GM19372 (cell line): ENCODE results near the gene NR2E1.

ENCODE experiments used
- ATAC-seq: cut with Tn5 transposase; IDR thresholded peaks from one replicate; pipeline ENCODE4 v1.9.1; 2021; ENCODE audit warnings: mild to moderate bottlenecking, low read depth, moderate library complexity; ENCODE audit not compliant: unreplicated experiment

Gene NR2E1

DNA sequence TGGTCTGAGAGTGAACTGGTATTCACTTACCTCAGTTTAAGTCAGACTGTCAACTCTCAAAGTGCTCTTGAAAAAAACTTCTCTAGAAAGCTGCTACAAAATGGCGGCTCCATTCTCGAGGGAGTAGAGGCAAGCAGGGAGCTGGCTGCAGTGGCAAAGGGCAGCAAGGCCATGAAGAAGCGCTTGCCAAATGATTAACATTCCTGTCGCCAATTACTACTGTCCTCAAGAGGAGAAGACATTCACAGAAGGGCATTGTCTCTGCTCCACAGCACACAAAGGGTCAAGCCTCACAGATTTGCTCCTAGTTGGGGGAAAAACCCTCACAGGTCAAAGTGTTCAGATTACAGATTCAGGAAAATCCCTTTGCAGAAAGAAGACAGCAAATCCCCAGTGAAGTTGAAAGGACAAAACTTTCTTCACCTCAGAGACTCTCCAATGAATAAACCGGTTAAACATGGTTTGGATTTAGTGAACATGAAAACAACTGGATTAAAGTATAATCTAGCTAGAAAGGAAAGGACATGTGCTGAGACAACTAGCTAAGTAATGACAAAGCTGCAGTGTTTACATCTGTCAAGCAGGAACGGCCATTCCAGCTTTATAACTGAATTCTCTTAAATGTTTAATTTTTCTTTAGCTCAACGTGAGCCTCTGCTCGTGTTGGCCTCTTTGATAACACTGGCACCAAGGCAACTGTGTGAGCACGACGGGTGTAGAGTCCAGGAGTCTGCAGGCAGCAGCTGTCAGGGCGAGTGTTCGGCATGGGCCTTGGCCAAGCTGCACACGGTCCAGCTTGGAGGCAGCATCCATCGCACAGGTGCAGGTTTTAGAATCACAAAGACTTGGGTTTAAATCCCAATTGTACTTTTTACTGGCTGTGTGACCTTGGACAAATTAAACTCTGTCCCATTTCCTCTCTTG, 37.6 kb downstream of the NR2E1 start:
- ATAC-seq = no peak

DNA sequence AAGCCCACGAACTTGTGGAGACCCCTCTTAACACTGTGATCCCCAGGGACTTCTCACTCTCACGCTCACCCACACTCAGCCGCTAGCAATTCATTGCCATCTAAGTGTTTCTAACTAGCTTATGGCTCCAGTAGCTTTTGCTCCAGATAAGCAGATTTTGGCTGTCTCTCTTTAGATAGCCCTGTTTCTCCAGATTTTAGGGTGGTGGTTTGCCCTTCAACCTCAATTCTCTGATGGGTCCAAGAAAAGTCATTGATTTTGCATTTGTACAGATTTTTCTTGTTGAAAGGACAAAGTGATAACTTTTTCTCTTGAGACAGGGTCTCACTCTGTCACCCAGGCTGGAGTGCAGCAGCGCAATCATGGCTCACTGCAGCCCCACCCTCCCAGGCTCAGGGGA, 41.2 kb downstream of the NR2E1 start:
- no peak for ATAC-seq

DNA sequence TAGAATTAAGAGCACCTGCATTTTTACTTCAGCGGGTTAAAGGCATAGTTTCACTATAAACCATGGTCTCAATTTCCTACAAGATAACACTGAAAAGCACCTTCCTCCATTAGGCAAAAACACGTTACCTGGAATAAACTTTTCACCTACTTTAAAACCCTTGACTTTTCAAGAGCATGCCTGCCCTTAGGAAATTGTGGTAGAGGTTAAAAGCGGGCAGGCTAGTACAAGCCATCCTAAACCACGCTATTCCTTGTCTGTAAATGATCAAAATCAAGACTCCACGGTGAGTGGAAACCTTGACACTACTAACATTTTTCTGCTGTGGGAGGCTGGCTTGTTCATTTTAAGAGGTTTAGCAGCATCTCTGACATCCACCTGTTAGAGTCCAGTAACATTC, 43.9 kb downstream of the NR2E1 start:
- no peak for ATAC-seq

DNA sequence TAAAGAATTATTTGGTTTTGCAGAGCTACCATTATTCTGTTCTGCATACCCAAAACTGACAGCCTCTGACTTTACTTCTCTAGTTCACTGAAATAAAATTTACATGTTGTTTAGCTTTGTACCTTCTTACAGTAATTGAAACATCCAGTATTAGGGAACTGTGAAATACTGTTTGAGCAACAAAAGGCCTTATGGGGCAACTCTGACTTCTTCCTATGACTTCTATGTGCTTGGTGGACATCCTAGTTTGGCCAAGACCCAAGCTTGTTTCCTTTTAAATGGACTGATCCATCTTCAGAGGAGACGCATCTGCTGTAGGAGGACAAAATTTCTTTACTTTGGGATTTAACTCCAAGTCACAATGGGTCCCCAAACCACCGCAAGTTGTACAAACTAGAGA, 44.7 kb downstream of the NR2E1 start:
- no peak for ATAC-seq

DNA sequence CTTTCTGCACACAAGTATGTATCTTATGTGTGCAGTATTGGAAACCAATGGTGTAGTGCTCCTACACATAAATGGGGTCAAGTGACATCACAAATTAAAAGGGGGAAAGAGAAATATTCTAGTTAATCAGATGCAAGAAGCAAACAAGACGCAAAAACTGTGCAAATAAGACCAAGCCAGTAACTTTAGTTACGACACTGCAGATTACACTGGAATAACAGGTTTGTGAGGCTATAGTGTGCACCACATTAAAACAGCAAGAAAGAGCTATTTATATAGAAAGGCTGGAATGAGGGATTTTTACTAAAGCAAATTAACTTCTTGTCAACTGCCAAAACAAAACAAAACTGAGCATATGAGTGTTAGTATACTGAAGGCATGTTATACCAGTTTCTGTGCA, 45.8 kb downstream of the NR2E1 start:
- ATAC-seq = no peak

DNA sequence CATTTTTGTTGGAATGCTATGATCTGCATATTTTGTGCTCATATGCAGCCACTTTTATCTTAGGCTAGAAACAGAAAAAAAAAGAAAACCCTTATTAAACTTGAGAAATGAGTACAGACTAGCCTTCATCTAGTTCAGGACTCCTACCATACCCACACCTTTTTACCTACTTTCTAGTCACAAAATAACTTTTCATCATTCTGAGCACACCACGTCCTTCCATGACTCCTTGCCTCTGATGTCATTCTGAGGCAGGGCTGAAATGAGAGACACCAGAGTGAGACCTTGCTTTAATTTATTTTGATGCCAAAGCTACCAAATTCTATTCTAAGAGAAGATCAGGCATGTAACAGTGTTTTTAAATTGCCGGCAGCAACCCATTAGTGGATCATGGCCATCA, 56.2 kb downstream of the NR2E1 start:
- no peak for ATAC-seq

DNA sequence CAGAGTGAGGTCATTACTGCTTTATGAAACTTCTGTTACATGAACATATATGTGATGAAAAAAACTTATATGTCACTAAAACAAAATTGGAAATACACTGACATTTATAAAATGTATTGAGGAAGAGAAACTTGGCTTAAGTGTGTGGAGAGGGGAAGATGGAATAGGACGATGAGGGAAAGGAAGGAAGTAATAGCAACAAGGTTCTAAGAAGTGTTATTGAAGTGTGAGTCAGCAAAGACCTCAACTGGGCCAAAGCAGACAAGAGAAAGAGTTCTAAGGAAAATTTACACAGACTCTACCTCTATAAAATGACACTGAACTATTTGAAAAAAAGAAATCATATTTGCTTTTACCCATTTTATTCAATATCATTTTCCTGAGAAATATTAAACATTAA, 56.7 kb downstream of the NR2E1 start:
- ATAC-seq = no peak

DNA sequence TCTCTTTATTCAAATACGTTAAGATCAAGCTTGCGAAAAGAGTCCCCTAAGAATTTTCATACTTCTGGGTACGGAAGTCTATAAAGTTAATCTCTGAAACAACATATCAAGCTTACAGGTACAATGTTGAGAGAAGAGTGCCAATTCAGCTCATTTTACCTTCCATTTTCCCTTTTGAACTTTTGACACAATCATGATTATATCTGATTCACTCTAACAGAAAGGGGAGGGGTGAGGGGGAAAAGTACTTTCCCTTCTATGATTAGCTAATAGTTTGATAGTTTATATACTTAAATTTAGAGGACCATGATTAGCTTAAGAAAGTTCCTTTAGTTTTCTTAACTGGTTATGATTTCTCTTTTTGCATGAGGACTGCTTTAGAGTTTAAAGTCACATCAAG, 61.5 kb downstream of the NR2E1 start:
- no peak for ATAC-seq

DNA sequence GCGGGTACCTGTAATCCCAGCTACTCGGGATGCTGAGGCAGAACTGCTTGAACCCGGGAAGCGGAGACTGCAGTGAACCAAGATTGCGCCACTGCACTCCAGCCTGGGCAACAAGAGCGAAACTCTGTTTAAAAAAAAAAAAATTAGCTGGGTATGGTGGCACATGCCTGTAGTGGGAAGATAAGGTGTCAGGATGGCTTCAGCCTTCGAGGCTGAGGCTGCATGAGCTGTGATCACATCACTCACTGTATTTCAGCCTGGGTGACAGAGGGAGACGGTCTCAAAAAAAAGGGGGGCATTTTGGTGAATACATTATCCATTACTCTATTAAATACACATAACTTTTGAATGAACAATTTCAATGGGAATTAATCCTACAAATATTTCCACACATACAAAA, 62.6 kb downstream of the NR2E1 start:
- no peak for ATAC-seq

DNA sequence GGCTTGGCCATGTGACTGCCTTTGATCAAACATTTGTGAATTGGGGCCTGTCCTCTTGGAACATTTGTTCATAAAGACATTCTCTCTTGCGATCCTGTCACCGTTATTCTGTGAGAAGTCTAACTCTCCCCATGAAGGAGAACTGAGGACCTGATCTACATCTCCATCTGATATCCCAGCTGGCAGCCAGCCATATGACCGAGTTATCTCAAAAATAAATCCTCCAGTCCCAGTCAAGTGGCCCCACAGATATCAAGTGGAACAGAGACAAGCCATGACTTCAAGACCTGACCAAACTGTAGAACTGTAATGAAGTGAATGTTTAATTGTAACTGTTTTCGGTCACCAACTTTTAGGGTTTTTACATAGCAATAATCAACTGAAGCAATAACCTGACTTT, 69.3 kb downstream of the NR2E1 start:
- no peak for ATAC-seq

DNA sequence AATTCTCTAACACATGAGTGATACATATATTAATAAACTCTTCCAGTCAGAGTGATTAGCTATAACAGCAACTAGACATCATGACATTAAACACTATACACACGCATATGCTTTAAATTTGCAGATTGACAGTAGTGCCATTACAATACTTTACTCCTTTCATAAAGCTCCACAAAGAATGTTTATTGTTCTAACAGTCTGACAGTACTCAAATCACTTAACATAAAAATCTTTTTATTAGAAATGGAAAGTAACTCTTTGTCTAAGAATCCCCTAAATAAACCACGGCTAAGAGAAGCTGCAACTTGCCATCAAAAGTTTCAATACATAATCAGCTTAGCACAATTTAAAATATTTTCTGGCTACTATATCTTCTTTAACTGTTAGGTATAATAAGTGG, 71.0 kb downstream of the NR2E1 start:
- ATAC-seq = no peak

DNA sequence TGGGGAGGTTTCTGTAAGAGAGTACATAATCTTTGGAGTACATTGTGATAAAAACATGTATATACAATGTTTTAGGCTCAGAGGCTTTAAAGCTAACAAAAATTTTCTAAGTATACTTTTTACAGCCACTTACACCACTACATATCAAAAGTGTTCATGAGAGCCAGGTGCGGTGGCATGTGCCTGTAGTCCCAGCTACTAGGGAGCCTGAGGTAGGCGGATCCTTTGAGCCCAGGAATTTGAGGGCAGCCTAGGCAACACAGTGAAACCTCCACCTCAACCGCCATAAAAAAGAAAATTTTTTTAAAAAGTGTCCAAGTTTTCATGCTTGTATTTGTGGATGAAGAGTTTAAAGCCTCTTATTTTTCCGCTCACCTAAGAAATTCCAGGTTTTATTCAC, 72.5 kb downstream of the NR2E1 start:
- no peak for ATAC-seq
